ENCODE data around the gene FAM151A. TPM values are rescaled to one million over a fixed set of nuclear protein-coding genes. Genes with fewer than 3 reads are reported as not detected.
"Not testable (repeated sequence)": the region's sequence is repeated elsewhere in the genome, so short reads cannot be mapped to it uniquely, and the experiment has no call there.

The FAM151A gene
- total RNA-seq, 1 donor from 2014 or later: not detected

- DNase-seq (ENCODE audit: low read depth, low spot score): not testable (repeated sequence)
Observed at GRCh38 chr1:54636461-54637446, 13.4 kb upstream of the FAM151A start.

GRCh38 chr1:54635804-54636203 lies 12.5 kb upstream of the FAM151A start:
- DNase-seq (ENCODE audit: low read depth, low spot score): not testable (repeated sequence)

GRCh38 chr1:54627196-54627595 lies 3.9 kb upstream of the FAM151A start:
- no peak for DNase-seq (ENCODE audit: low read depth, low spot score)

GRCh38 chr1:54624466-54625464 lies 1.4 kb upstream of the FAM151A start:
- no peak for DNase-seq (ENCODE audit: low read depth, low spot score)

- no peak for DNase-seq (ENCODE audit: low read depth, low spot score)
Observed at GRCh38 chr1:54619749-54620148, 3.6 kb downstream of the FAM151A start.

GRCh38 chr1:54615531-54616279 lies 7.6 kb downstream of the FAM151A start:
- no peak for DNase-seq (ENCODE audit: low read depth, low spot score)

GRCh38 chr1:54614563-54614962 lies 8.8 kb downstream of the FAM151A start:
- DNase-seq (ENCODE audit: low read depth, low spot score): no peak

- DNase-seq (ENCODE audit: low read depth, low spot score): no peak
Observed at GRCh38 chr1:54614024-54614423, 9.3 kb downstream of the FAM151A start.

GRCh38 chr1:54611621-54612020 lies 11.7 kb downstream of the FAM151A start:
- DNase-seq (ENCODE audit: low read depth, low spot score): no peak

GRCh38 chr1:54610601-54611580 lies 12.4 kb downstream of the FAM151A start:
- DNase-seq (ENCODE audit: low read depth, low spot score): no peak

GRCh38 chr1:54610048-54610447 lies 13.3 kb downstream of the FAM151A start:
- DNase-seq (ENCODE audit: low read depth, low spot score): no peak

- DNase-seq (ENCODE audit: low read depth, low spot score): no peak
Observed at GRCh38 chr1:54609301-54609921, 13.9 kb downstream of the FAM151A start.

- no peak for DNase-seq (ENCODE audit: low read depth, low spot score)
Observed at GRCh38 chr1:54608566-54609230, 14.6 kb downstream of the FAM151A start.

- no peak for DNase-seq (ENCODE audit: low read depth, low spot score)
Observed at GRCh38 chr1:54607821-54608565, 15.3 kb downstream of the FAM151A start.

GRCh38 chr1:54606990-54607325 lies 16.4 kb downstream of the FAM151A start:
- DNase-seq (ENCODE audit: low read depth, low spot score): no peak

- DNase-seq (ENCODE audit: low read depth, low spot score): no peak
Observed at GRCh38 chr1:54606096-54606989, 17.0 kb downstream of the FAM151A start.

Measured in pulmonary artery endothelial cell (primary cell).